Right atrium auricular region (tissue), 2 donors: ENCODE data around the gene B4GAT1. TPM values are rescaled to one million over a fixed set of nuclear protein-coding genes. Genes with fewer than 3 reads are reported as not detected.
"Not testable (repeated sequence)": the region's sequence is repeated elsewhere in the genome, so short reads cannot be mapped to it uniquely, and the experiment has no call there.

Experiments used
- DNase-seq: peaks from one replicate; pipeline ENCODE4 v3.0.0-alpha.2; 2019; ENCODE audit warnings: low spot score
- H3K27ac ChIP-seq, 2 donors: fragments of 200-600 bp; sonication (generic); 1 replicate in 1 of 2; 2 replicates in 1 of 2; pipeline ENCODE4 v1.5.1; 2016 to 2019
- H3K27me3 ChIP-seq, 2 donors: fragments of 200-600 bp; sonication (generic); one replicate each; pipeline versions ENCODE4 v1.5.1 to v1.6.0; 2017 to 2019
- H3K36me3 ChIP-seq: fragments of 200-600 bp; sonication (generic); one replicate; pipeline ENCODE4 v1.5.1; 2016
- H3K4me1 ChIP-seq, 2 donors: fragments of 200-600 bp; sonication (generic); one replicate each; pipeline versions ENCODE4 v1.5.1 to v1.6.0; 2017 to 2019
- H3K4me3 ChIP-seq, 2 donors: fragments of 200-600 bp; sonication (generic); 1 replicate in 1 of 2; 2 replicates in 1 of 2; pipeline ENCODE4 v1.5.1; 2017 to 2019; ENCODE audit warnings: mild to moderate bottlenecking in 1 of 2, moderate library complexity in 1 of 2
- H3K9me3 ChIP-seq, 2 donors: fragments of 200-600 bp; sonication (generic); one replicate each; pipeline ENCODE4 v1.5.1; 2019
- total RNA-seq, 2 donors: library from RNA; depleted of rRNA; stranded (reverse); fragments of >200 nt; gene quantifications; one replicate each; pipeline ENCODE4 v1.1.0, GENCODE V29; 2016
- TF ChIP-seq, protein P1 (sequence below), 2 donors: fragments of 200-600 bp; sonication (generic); IDR thresholded peaks; one replicate each; pipeline ENCODE4 v1.5.1; 2019; ENCODE audit warnings: antibody characterized with exemption in 2 of 2

Gene B4GAT1
- total RNA-seq, 2 donors from 2014 or later = 61.1 to 64.3 TPM

DNA sequence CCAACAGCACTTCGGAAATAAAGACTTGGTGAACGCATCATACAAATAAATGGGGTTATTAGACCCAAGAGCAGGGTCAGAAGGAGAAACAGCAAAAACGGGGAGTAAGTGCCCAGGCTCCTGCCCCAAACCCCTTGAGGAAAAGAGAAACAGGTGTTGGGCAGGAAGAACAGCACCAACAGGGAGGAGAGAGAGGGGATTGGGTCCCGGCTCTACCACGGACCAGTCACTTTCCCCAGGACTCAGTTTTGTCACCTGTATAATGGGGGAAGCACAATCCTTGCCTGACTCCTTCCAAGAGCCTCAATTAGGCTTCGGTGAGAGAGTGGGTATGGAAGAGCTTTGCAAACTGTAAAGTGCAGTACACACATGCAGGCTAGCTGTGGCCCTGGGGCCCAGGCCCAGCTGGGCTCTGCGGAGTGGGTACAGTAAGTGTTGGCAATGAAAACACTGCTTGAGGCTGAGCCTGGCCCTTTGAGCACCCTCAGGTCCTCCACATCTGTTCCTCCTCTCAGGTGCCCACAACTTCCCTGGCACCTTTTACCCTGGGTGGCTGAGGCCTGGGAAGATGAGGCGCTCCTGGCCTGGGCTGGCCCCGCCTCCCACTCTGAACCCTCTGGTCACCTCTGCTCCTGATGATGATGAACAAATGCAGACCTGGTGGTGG lies 15.2 kb upstream of the B4GAT1 start:
- Histone ChIP-seq H3K36me3 (peaks cover 12% of the 10 kb centered on the region), H3K27me3 (no peaks in the 10 kb centered on the region), H3K4me3 (no peak overlapping the region), H3K9me3 (no peaks in the 10 kb centered on the region), H3K4me1 (peaks cover 0 to 15% of the 10 kb centered on the region in 2 donors), H3K27ac (no peak overlapping the region)
- no peak for DNase-seq
- TF ChIP-seq, protein P1, sequence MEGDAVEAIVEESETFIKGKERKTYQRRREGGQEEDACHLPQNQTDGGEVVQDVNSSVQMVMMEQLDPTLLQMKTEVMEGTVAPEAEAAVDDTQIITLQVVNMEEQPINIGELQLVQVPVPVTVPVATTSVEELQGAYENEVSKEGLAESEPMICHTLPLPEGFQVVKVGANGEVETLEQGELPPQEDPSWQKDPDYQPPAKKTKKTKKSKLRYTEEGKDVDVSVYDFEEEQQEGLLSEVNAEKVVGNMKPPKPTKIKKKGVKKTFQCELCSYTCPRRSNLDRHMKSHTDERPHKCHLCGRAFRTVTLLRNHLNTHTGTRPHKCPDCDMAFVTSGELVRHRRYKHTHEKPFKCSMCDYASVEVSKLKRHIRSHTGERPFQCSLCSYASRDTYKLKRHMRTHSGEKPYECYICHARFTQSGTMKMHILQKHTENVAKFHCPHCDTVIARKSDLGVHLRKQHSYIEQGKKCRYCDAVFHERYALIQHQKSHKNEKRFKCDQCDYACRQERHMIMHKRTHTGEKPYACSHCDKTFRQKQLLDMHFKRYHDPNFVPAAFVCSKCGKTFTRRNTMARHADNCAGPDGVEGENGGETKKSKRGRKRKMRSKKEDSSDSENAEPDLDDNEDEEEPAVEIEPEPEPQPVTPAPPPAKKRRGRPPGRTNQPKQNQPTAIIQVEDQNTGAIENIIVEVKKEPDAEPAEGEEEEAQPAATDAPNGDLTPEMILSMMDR (IDR thresholded peaks at IDR 0.05) = no peak

DNA sequence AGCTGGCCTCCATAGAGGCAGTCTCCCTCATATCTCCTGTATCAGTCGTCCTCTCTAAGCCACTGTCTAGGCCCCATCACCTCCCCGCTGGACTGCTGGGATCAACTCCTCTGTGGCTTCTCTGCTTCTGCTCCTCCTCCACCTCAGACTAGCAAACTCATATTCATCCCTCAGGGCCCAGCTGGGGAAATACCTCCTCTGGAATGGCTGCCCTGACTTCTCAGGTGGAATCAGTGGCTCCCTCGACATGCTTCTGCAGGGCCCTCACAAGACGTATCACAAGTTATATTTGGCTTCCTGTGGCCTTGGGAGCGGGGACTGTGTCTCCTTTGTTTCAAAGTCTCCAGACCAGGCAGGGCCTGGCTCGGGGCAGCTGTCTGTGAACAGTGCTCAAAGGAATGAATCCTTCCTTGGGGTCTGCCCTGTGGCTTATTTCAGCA lies 14.1 kb upstream of the B4GAT1 start:
- Histone ChIP-seq H3K27ac (no peak overlapping the region), H3K9me3 (no peaks in the 10 kb centered on the region), H3K27me3 (no peaks in the 10 kb centered on the region), H3K4me1 (peaks cover 0 to 15% of the 10 kb centered on the region in 2 donors), H3K4me3 (no peak overlapping the region), H3K36me3 (peaks cover 5% of the 10 kb centered on the region)
- TF ChIP-seq, protein P1 (IDR thresholded peaks at IDR 0.05) = no peak
- DNase-seq = no peak

DNA sequence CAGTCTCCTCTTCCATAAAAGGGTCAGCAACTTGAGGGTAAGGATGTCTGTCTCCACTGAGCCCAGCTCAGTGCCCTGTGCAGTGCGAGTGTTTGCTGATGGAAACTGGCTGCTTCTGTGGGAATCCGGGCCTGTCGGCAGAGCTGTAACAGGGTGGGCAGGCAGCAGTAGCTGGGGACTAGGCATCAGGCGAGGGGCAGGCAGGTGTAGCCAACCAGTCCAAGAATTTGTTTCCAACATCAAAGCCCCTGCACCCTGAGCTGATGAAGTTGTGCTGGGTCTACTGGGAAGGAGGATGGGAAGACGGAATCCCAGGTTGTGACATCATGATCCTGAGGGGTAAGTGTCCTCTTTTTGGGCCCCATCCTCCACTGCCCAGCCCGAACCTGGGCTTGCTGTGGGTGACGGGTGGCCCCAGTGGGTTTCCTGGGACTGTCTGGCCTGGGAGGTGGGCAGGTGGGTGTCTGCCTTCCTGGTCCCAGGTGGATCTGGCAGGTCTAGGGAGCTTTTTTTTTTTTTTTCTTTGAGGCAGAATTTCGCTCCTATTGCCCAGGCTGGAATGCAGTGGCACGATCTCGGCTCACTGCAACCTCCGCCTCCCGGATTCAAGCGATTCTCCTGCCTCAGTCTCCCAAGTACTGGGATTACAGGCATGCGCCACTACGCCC lies 13.1 kb upstream of the B4GAT1 start:
- no peaks in the 10 kb centered on the region for H3K27me3 ChIP-seq
- peaks cover 5% of the 10 kb centered on the region for H3K36me3 ChIP-seq
- H3K9me3 ChIP-seq = no peaks in the 10 kb centered on the region
- peaks cover 0 to 15% of the 10 kb centered on the region in 2 donors for H3K4me1 ChIP-seq
- H3K4me3 ChIP-seq = no peak overlapping the region
- TF ChIP-seq, protein P1 (IDR thresholded peaks at IDR 0.05) = no peak
- no peak overlapping the region for H3K27ac ChIP-seq
- DNase-seq = no peak

DNA sequence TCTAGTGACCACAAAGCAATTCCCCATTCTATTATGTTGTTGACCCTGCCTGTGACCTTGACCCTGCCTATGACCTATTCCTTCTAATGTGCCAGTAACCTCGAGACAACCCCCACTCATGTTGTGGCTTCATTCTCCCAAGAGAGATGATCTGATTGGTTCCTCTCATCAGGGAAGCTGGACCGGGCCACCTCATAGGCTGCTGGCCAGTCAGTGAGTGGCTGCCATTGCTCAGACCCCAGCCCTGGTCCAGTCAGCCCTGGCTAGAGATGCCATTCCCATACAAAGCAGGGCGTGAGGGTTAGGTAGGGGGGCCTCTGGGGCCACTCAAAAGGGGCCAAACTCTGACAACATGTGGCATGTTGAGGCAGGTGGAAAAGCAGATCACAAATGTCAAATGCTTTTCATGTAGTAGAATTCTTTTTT lies 12.2 kb upstream of the B4GAT1 start:
- no peak for DNase-seq
- H3K4me3 ChIP-seq = no peak overlapping the region
- H3K4me1 ChIP-seq = peaks cover 0 to 15% of the 10 kb centered on the region in 2 donors
- H3K27ac ChIP-seq = no peak overlapping the region
- H3K27me3 ChIP-seq = no peaks in the 10 kb centered on the region
- no peaks in the 10 kb centered on the region for H3K36me3 ChIP-seq
- TF ChIP-seq, protein P1 (IDR thresholded peaks at IDR 0.05) = no peak
- no peaks in the 10 kb centered on the region for H3K9me3 ChIP-seq

DNA sequence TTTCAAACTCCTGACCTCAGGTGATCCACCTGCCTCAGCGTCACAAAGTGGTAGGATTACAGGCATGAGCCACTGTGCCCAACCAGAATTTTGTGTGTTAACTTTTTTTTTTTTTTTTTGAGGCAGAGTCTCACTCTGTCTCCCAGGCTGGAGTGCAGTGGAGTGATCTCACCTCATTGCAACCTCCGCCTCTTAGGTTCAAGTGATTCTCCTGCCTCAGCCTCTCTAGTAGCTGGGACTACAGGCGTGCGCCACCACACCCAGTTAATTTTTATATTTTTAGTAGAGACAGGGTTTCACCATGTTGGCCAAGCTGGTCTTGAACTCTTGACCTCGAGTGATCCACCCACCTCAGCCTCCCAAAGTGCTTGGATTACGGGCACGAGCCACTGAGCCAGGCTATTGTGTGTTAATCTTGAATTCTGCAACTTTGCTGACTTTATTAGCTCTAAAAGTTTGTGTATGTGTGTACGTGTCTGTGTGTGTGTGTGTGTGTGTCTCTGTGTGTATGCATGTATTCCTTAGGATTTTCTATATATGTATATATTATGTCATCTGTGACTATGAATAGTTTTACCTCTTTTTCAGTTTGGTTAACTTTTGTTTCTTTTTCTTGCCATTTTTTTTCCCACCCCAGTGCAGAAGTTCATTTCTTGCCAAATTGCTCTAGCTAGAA lies 3.3 kb upstream of the B4GAT1 start:
- not testable (repeated sequence) for DNase-seq, H3K9me3 ChIP-seq, H3K36me3 ChIP-seq, H3K27me3 ChIP-seq, H3K27ac ChIP-seq, H3K4me3 ChIP-seq
- peaks cover 0 to 19% of the 10 kb centered on the region in 2 donors for H3K4me1 ChIP-seq

DNA sequence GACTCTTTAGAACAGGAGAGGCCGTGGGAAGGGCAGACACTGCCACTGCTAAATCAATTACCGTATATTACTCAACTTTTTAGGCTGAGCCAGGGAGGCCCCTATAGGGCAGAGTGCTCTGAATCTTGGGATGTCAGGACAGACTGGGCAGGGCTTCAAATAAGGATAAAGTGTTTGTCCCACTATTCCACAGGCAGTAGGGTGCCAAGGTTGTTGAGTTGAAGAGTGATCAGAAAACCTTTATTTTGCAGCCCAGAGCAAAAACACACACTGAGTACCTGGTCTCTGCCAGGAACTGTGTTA lies 1.6 kb upstream of the B4GAT1 start:
- Histone ChIP-seq H3K9me3 (no peaks in the 10 kb centered on the region), H3K4me3 (no peak overlapping the region), H3K36me3 (peaks cover 5% of the 10 kb centered on the region), H3K4me1 (peaks cover 0 to 31% of the 10 kb centered on the region in 2 donors), H3K27me3 (no peaks in the 10 kb centered on the region), H3K27ac (no peak overlapping the region)
- DNase-seq = no peak
- TF ChIP-seq, protein P1 (IDR thresholded peaks at IDR 0.05) = no peak
